ENCODE measurements around the gene ADGB. TPM values are rescaled to one million over a fixed set of nuclear protein-coding genes. Genes with fewer than 3 reads are reported as not detected.

ADGB gene
- total RNA-seq, 2 experiments from 2014 or later, result not detected

DNA sequence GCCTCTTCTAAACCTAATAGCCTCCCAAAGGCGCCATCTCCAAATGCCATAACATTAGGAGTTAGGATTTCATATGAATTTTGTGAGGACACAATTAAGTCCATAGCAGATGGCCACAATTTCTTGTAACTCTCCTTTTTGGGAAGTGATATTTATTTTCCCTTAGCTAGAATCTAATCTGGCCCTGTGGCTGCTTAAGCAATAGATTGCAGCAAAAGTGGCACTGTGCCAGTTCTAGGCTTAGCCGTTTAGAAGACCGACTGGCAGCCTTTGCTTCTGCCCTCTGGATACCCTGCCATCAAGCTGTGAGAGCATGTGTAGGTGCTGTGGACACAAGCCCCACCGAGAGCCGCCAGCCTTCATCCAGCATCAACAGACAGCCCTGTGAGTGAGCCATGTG, 15.9 kb upstream of the ADGB start:
- Histone ChIP-seq H3K27ac (ENCODE audit: low read depth in 1 of 2, low read length in 2 of 2) (no peak overlapping the region), H3K27me3 (ENCODE audit: control insufficient read depth in 1 of 2, insufficient read depth in 2 of 2, low read length in 2 of 2) (no peaks in the 10 kb centered on the region), H3K9me3 (ENCODE audit: control insufficient read depth in 1 of 2, insufficient read depth in 1 of 2, low read length in 2 of 2) (no peaks in the 10 kb centered on the region), H3K4me1 (ENCODE audit: insufficient read depth, low read length) (no peaks in the 10 kb centered on the region), H3K4me3 (ENCODE audit: low read length) (no peak overlapping the region), H3K36me3 (ENCODE audit: insufficient read depth, low read length) (no peaks in the 10 kb centered on the region)
- Mint-ChIP-seq H3K4me1 (ENCODE audit: low read depth) (no peaks in the 10 kb centered on the region), H3K27me3 (no peaks in the 10 kb centered on the region), H3K4me3 (no peak overlapping the region), H3K36me3 (ENCODE audit: low read depth) (no peaks in the 10 kb centered on the region), H3K9me3 (no peaks in the 10 kb centered on the region), H3K27ac (no peak overlapping the region)
- intact Hi-C loops (cut with DNase I, micrococcal nuclease), result no loop called here
- ChIA-PET CTCF (no interaction called here), POLR2A (no interaction called here)
- DNase-seq (peak in 1 of 14 experiments; percentile 13), ATAC-seq (ENCODE audit: poor library complexity) (no peak)
- TF ChIP-seq, protein P1, sequence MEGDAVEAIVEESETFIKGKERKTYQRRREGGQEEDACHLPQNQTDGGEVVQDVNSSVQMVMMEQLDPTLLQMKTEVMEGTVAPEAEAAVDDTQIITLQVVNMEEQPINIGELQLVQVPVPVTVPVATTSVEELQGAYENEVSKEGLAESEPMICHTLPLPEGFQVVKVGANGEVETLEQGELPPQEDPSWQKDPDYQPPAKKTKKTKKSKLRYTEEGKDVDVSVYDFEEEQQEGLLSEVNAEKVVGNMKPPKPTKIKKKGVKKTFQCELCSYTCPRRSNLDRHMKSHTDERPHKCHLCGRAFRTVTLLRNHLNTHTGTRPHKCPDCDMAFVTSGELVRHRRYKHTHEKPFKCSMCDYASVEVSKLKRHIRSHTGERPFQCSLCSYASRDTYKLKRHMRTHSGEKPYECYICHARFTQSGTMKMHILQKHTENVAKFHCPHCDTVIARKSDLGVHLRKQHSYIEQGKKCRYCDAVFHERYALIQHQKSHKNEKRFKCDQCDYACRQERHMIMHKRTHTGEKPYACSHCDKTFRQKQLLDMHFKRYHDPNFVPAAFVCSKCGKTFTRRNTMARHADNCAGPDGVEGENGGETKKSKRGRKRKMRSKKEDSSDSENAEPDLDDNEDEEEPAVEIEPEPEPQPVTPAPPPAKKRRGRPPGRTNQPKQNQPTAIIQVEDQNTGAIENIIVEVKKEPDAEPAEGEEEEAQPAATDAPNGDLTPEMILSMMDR (IDR thresholded peaks at IDR 0.05), result no peak

DNA sequence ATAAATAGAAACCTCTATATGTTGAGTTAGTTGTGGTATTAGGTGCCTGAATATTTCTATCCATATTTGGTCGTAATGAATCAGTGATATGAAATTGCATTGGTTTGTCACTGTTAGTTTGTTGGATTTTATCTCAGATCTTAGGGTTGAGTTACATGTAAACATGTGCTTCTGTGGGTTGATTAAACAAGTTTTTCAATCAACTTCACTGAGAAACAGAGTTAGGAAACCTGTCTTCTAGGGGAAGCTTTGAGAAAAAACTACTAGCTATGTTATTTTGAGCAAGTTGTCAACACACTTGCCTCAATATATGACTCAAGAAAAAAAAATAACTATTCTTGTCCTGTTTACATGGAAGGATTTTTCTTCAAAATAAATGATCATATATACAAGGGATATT, 14.8 kb upstream of the ADGB start:
- no peaks in the 10 kb centered on the region for H3K36me3 ChIP-seq (ENCODE audit: insufficient read depth, low read length)
- Mint-ChIP-seq H3K27me3 (no peaks in the 10 kb centered on the region), H3K4me1 (ENCODE audit: low read depth) (no peaks in the 10 kb centered on the region), H3K4me3 (no peak overlapping the region), H3K9me3 (no peaks in the 10 kb centered on the region), H3K27ac (no peak overlapping the region), H3K36me3 (ENCODE audit: low read depth) (no peaks in the 10 kb centered on the region)
- no peak overlapping the region for H3K4me3 ChIP-seq (ENCODE audit: low read length)
- no peaks in the 10 kb centered on the region for H3K27me3 ChIP-seq (ENCODE audit: control insufficient read depth in 1 of 2, insufficient read depth in 2 of 2, low read length in 2 of 2)
- H3K9me3 ChIP-seq (ENCODE audit: control insufficient read depth in 1 of 2, insufficient read depth in 1 of 2, low read length in 2 of 2), result no peaks in the 10 kb centered on the region
- no peak overlapping the region for H3K27ac ChIP-seq (ENCODE audit: low read depth in 1 of 2, low read length in 2 of 2)
- ChIA-PET CTCF (no interaction called here), POLR2A (no interaction called here)
- intact Hi-C loops (cut with DNase I, micrococcal nuclease), result no loop called here
- TF ChIP-seq, protein P1 (IDR thresholded peaks at IDR 0.05), result no peak
- no peak for ATAC-seq (ENCODE audit: poor library complexity)
- no peak for DNase-seq
- H3K4me1 ChIP-seq (ENCODE audit: insufficient read depth, low read length), result no peaks in the 10 kb centered on the region

DNA sequence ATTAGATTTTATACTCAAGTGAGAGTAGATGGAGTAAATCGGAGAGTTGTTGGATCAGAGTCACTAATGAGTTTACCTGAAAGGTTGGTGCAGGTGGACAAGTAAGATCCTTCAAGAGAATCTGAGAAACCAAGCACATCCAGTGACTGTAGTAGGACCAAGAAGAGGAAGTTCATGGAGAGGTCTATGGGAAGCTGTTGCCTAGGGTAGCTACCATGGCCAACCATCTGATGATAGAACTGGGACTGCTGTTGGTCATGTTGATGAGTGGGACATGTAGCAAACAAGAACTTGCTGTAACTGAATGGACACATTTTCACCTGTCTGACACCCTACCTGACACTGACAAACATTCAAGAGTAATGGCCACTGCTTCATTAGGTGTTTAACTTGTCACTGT, 11.3 kb upstream of the ADGB start:
- Histone ChIP-seq H3K27ac (ENCODE audit: low read depth in 1 of 2, low read length in 2 of 2) (no peak overlapping the region), H3K9me3 (ENCODE audit: control insufficient read depth in 1 of 2, insufficient read depth in 1 of 2, low read length in 2 of 2) (no peaks in the 10 kb centered on the region), H3K36me3 (ENCODE audit: insufficient read depth, low read length) (no peaks in the 10 kb centered on the region), H3K27me3 (ENCODE audit: control insufficient read depth in 1 of 2, insufficient read depth in 2 of 2, low read length in 2 of 2) (no peaks in the 10 kb centered on the region), H3K4me1 (ENCODE audit: insufficient read depth, low read length) (no peaks in the 10 kb centered on the region), H3K4me3 (ENCODE audit: low read length) (no peak overlapping the region)
- peak in 1 of 14 experiments; percentile 1 for DNase-seq
- TF ChIP-seq, protein P1 (IDR thresholded peaks at IDR 0.05), result no peak
- Mint-ChIP-seq H3K4me1 (ENCODE audit: low read depth) (no peaks in the 10 kb centered on the region), H3K27ac (no peak overlapping the region), H3K4me3 (no peak overlapping the region), H3K27me3 (no peaks in the 10 kb centered on the region), H3K36me3 (ENCODE audit: low read depth) (no peaks in the 10 kb centered on the region), H3K9me3 (no peaks in the 10 kb centered on the region)
- POLR2A ChIA-PET, result no interaction called here
- intact Hi-C loops (cut with DNase I, micrococcal nuclease), result no loop called here
- ATAC-seq (ENCODE audit: poor library complexity), result no peak
- CTCF ChIA-PET, result no interaction called here
